ENCODE measurements around the gene ANO3. TPM values are rescaled to one million over a fixed set of nuclear protein-coding genes. Genes with fewer than 3 reads are reported as not detected.

ANO3 gene
- total RNA-seq, 1 donor from 2014 or later: 0.12 TPM

GRCh38 chr11:26700574-26701235, 368.8 kb downstream of the ANO3 start:
- DNase-seq (ENCODE audit: extremely low read depth, low read depth, low spot score): no peak

GRCh38 chr11:26702406-26702805, 370.5 kb downstream of the ANO3 start:
- DNase-seq (ENCODE audit: extremely low read depth, low read depth, low spot score): no peak

- DNase-seq (ENCODE audit: extremely low read depth, low read depth, low spot score): no peak
Observed at GRCh38 chr11:26703411-26704191, 371.7 kb downstream of the ANO3 start.

- no peak for DNase-seq (ENCODE audit: extremely low read depth, low read depth, low spot score)
Observed at GRCh38 chr11:26704249-26704648, 372.3 kb downstream of the ANO3 start.

GRCh38 chr11:26706181-26706580, 374.3 kb downstream of the ANO3 start:
- DNase-seq (ENCODE audit: extremely low read depth, low read depth, low spot score): no peak

- DNase-seq (ENCODE audit: extremely low read depth, low read depth, low spot score): no peak
Observed at GRCh38 chr11:26708736-26709456, 377.0 kb downstream of the ANO3 start.

GRCh38 chr11:26710489-26710888, 378.6 kb downstream of the ANO3 start:
- DNase-seq (ENCODE audit: extremely low read depth, low read depth, low spot score): no peak

- DNase-seq (ENCODE audit: extremely low read depth, low read depth, low spot score): no peak
Observed at GRCh38 chr11:26712497-26712896, 380.6 kb downstream of the ANO3 start.

Other genes with a start within 250 kb of the ANO3 start
- gene MUC15, start 240.1 kb downstream of the ANO3 start, total RNA-seq: not detected in 2 replicates